Posterior vena cava (tissue), 2 donors: ENCODE results near the gene GSTM5. TPM values are rescaled to one million over a fixed set of nuclear protein-coding genes. Genes with fewer than 3 reads are reported as not detected.
"Not testable (repeated sequence)": the region's sequence is repeated elsewhere in the genome, so short reads cannot be mapped to it uniquely, and the experiment has no call there.

Source experiments
- DNase-seq: peaks from one replicate; pipeline ENCODE4 v3.0.0-alpha.2; 2020; ENCODE audit warnings: low spot score
- intact Hi-C, 2 donors: fragments of 100-400 bp; cut with DNase I; formaldehyde crosslinking; loops; one replicate each; pipeline versions ENCODE4 v1.14.1 to v1.14.2; 2022 to 2023
- total RNA-seq, 2 donors: library from RNA; stranded (reverse); fragmentation: NEBNext Ultra II Directional; extraction: Animal tissue kit (Norgen Biotek cat#: 25700); gene quantifications; one replicate each; pipeline ENCODE4 v1.2.1, GENCODE V29; 2021
- donor health status: DM: yes; HTN: yes; CAD: no.
- donor health status: DM: yes; HTN: yes; CAD: no.

The GSTM5 gene
- total RNA-seq, 2 donors from 2014 or later = 16.7 to 25.4 TPM

GRCh38 chr1:109721042-109721441 lies 9.0 kb downstream of the GSTM5 start:
- DNase-seq = no peak
- intact Hi-C loops = no loop called here

- intact Hi-C loops = no loop called here
Measured at GRCh38 chr1:109721971-109722370, 9.9 kb downstream of the GSTM5 start.

GRCh38 chr1:109722908-109723691 lies 11.0 kb downstream of the GSTM5 start:
- DNase-seq = no peak
- intact Hi-C loops = no loop called here

More at GRCh38 chr1:109721971-109722370, 9.9 kb downstream of the GSTM5 start:
- no peak for DNase-seq

GRCh38 chr1:109724933-109725332 lies 12.9 kb downstream of the GSTM5 start:
- no peak for DNase-seq
- intact Hi-C loops = no loop called here

DNA sequence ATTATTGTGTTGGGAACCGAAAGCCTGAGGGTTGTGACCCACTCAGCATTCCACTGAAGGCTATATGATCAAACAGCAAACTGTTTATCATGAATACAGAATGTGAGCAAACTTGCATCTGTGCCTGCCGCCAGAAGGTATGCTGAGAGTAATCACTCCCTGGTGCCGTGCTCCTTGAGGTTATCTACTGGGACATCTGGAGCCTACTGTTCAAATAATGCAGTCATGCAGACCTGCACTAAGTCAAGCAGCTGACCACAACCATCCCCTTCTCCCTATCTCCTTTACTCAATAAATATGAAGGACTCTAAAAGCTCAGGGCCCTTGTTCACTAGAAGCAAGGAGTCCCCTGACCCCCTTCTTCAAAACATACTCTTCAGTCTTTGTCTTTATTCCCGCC lies 13.5 kb downstream of the GSTM5 start:
- intact Hi-C loops = no loop called here
- DNase-seq = no peak

DNA sequence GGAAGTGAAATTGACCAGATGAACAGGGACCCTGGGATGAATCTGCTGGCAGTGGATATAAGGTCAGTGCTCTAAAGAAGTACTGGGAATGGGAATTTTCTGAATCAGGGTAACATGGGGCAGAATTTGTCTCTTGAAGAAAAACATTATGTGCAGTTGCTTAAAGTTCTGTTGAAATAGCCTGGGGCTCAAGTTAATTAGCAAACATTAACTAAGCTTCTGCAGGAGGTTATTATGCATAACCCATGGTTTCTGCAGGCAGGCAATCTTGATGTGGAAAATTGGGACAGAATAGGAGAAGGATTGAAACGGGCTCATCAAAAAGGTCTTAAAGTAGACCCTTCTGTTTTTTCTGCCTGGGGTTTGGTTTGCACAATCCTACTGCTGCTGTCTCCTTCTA lies 14.0 kb downstream of the GSTM5 start:
- DNase-seq = no peak
- intact Hi-C loops = no loop called here

DNA sequence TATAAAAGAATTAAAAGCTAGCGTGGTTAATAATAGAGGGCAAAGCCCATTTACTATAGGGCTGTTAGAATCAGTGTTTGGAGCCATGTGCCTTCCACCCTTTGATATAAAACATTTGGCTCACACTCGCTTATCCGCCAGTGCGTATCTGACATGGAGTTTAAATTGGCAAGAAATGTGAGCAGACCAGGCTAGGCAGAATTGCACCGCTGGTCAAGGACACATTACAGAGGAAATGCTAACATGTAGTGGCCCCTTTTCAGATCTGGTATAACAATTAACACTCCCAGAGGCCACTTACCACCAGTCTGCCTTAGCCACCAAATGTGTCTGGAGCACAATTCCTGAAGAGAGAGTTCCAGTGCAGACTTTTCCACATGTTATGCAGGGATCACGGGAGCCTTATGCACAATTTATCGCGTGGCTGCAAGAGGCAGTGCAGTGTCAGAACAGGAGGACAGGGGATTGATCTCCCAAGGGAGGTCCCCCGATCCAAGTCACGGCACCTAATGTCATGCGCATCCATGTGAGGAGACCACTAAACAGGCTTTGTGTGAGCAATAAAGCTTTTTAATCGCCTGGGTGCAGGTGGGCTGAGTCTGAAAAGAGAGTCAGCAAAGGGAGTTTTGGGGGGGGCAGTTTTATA lies 14.8 kb downstream of the GSTM5 start:
- no peak for DNase-seq
- intact Hi-C loops = no loop called here

GRCh38 chr1:109728870-109729269 lies 16.8 kb downstream of the GSTM5 start:
- no peak for DNase-seq
- intact Hi-C loops = no loop called here

- DNase-seq = no peak
- intact Hi-C loops = no loop called here
Measured at GRCh38 chr1:109730666-109731065, 18.6 kb downstream of the GSTM5 start.

GRCh38 chr1:109732390-109732881 lies 20.4 kb downstream of the GSTM5 start:
- DNase-seq = no peak
- intact Hi-C loops = no loop called here

DNA sequence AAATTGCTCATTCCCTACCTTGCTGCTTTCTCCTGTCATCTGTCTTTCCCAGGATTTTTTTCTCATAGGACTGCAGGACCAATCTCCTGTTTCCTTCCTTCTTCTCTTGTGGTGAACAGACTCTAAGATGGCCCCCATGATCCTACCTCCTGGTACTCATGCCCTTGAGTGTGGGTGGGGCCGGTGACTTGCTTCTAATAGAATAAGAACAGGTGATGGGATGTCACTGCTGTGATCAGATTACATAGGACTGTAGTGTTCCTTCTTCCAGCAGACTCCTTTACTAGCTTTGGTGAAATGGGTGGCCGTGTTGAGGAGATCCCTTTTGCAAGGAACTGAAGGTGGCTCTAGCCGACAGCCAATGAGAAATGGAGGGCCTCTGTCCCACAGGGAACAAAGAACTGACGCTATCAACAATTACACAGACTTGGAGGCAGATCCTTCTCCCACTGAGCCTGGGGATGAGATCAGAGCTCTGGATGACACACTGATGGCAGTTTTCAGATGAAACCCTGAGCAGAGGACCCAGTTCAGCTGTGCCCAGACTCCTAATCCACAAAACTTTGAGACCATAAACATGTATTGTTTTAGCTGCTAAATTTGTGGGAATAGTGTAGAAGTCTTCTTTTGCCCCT lies 21.3 kb downstream of the GSTM5 start:
- intact Hi-C loops = no loop called here
- no peak for DNase-seq

DNA sequence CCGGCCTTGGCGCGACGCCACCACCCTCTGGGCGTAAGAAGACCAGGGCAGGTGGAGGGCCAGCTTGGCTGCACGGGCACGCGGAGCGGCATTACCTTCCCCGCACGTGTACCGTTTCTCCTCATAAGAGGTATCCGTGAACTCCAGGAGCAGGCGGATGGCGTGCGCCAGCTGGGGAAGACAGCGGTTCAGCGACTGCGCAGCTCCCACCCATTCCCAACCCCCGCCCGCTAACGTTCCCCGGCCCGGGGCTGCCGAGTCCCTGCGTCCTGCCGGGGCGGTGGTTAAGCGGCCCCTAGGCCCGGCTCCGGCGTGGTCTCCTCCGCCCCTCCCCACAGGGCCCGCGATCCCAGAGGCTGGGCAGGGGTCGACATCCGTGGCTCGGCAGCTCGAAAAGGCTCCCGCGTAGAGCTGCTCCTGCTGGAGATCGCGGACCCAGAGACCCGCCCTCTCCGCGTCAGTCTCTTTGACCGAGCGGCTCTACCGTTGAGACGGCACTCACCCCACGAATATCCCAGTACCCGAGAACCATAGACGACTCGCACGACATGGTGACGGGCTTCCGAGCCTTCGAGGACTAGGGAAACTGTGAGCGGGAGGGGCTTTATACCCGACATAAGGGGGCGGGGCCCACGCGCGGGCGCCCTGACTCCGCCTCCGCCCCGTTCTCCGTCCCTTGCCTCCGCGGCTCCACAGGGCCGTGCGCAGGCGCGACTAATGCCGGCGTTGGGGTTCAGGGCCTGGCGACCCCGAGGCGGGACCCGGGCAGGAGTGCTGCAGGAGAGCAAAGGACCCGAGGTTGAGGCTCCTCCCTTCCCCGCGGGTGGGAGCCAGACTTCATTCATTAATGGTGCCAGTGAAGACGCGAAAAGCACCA lies 27.9 kb downstream of the GSTM5 start:
- intact Hi-C loops = loop anchor here in 1 of 2 donors (10.0 kb wide), 1 partner anchor 705 kb away; no protein-coding TSS in a partner anchor
- peak; percentile 93 for DNase-seq

- DNase-seq = no peak
Measured at GRCh38 chr1:109740615-109741373, 28.7 kb downstream of the GSTM5 start, which contains the start of gene GSTM3. TSS of gene GSTM3 (minus strand) at chr1:109741038. CDS start at chr1:109740287, 751 bp downstream.

DNA sequence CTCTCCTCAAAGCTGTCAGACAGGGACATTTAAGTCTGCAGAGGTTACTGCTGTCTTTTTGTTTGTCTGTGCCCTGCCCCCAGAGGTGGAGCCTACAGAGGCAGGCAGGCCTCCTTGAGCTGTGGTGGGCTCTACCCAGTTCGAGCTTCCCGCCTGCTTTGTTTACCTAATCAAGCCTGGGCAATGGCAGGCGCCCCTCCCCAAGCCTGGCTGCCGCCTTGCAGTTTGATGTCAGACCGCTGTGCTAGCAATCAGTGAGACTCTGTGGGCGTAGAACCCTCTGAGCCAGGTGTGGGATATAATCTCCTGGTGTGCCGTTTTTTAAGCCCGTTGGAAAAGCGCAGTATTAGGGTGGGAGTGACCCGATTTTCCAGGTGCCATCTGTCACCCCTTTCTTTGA lies 36.3 kb downstream of the GSTM5 start:
- intact Hi-C loops = loop anchor here in 1 of 2 donors (10.0 kb wide), 1 partner anchor 714 kb away; no protein-coding TSS in a partner anchor
- DNase-seq = not testable (repeated sequence)

More at GRCh38 chr1:109740615-109741373, 28.7 kb downstream of the GSTM5 start, which contains the start of gene GSTM3:
- intact Hi-C loops = loop anchor here in 1 of 2 donors (1.0 to 10.0 kb wide), 2 partner anchors 26 to 706 kb away; no protein-coding TSS in a partner anchor

DNA sequence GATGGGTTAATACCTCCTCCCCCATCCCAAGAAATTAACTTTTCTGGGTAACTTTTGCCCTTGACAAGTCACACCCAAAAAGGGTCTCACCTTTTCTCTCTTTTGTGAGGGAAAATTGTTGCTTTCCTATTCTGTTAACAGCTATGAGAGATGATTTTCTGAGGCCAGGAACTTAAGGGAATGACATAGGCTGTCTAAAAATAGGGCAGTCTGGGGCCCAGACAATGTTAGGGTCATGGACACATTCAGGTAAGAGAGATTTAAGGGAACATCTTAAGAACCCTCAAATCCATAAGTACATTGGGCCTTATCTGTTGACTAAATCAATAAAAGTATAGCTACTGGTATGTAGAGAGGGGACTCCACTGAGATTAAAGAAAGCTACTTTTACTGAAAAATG lies 37.2 kb downstream of the GSTM5 start:
- no peak for DNase-seq
- intact Hi-C loops = loop anchor here in 1 of 2 donors (10.0 kb wide), 1 partner anchor 714 kb away; no protein-coding TSS in a partner anchor

- no peak for DNase-seq
- intact Hi-C loops = no loop called here
Measured at GRCh38 chr1:109750241-109750882, 38.3 kb downstream of the GSTM5 start.

DNA sequence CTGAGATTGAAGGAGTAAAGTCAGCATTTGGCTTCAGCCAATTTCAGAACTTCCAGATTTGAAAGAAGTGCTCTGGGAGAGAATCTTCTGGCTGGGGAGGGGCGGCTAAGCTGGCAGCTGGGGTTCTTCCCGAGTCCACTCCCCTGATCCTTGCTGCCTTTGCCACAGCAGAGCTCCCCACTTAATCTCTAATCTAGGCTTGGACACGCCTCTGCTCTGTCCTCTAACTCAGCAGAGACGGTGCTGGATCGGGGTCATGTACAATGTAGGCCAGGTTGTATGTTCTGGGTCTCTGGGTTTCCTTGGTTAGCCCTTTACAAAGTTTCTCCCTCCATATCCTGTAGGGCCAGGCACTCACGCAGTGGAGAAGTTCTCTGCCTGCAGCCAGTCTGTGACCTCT lies 38.9 kb downstream of the GSTM5 start:
- DNase-seq = no peak
- intact Hi-C loops = no loop called here
